Daoy (cell line): ENCODE data around the gene RPP14. TPM values are rescaled to one million over a fixed set of nuclear protein-coding genes. Genes with fewer than 3 reads are reported as not detected.
"Not testable (repeated sequence)": the region's sequence is repeated elsewhere in the genome, so short reads cannot be mapped to it uniquely, and the experiment has no call there.

ENCODE experiments used
- DNase-seq: peaks from one replicate; pipeline ENCODE4 v3.0.0-alpha.2; 2015; ENCODE audit warnings: low read depth
- total RNA-seq: library from RNA; depleted of rRNA; stranded (reverse); fragments of >200 nt; shearing (Covaris generic); gene quantifications from 2 replicates; pipeline ENCODE4 v1.2.3, GENCODE V29; 2014

The RPP14 gene
- total RNA-seq, 1 experiment from 2014 or later = 17.8 TPM

DNA sequence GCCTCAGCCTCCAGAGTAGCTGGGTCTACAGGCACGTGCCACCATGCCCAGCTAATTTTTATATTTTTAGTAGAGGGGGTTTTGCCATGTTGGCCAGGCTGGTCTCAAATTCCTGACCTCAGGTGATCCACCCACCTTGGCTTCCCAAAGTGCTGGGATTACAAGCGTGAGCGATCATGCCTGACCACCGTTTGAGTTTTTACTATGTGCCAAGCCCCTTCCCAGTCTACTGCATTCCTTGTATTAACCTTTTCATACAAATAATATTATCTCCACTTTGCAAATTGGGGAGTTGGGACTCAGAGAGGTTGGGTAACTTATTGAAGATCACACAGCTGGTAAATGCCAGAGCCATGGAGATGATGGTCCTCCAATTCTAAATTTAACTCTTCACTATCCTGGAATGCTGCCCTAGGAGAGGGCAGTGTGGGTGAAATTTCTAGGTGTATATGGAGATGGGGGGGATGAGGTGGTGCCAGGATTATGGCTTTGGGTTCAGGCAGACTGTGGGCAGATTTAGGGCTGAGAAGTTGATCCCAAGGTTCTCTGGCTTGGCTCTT, 25.6 kb downstream of the RPP14 start:
- DNase-seq = no peak

DNA sequence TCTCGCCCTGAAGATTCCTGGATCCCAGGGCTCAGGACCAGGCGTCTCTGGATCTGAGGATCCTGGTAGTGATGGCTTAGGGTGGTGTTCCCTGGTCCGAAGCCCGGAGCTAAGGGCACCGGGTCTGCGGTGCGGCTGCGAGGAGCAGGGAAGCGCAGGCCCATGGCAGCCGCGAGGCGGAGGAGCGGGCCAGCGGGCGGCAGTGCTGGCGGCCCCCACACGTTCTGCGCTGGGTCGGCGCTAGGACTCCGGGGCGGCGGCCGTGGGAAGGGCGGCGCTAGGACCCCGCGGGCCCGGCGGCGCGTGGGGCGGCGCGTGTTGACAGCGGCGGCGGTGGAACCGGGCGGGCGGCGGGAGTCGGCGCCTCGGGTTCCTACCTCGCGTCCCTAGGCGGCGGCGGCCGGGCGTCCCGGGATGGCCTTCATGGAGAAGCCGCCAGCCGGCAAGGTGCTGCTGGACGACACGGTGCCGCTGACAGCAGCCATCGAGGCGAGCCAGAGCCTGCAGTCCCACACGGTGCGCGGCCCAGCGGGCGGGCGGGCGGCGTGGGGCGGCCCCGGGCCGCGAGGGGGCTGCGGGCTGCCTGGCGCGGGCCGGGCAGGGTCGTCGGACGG, 26.6 kb downstream of the RPP14 start, which contains the start of gene PXK:
Gene PXK (plus strand): TSS at position 318 of the 614 bp plus-strand sequence. CDS start 97 bp downstream, at position 415.
- peak; percentile 81 for DNase-seq

DNA sequence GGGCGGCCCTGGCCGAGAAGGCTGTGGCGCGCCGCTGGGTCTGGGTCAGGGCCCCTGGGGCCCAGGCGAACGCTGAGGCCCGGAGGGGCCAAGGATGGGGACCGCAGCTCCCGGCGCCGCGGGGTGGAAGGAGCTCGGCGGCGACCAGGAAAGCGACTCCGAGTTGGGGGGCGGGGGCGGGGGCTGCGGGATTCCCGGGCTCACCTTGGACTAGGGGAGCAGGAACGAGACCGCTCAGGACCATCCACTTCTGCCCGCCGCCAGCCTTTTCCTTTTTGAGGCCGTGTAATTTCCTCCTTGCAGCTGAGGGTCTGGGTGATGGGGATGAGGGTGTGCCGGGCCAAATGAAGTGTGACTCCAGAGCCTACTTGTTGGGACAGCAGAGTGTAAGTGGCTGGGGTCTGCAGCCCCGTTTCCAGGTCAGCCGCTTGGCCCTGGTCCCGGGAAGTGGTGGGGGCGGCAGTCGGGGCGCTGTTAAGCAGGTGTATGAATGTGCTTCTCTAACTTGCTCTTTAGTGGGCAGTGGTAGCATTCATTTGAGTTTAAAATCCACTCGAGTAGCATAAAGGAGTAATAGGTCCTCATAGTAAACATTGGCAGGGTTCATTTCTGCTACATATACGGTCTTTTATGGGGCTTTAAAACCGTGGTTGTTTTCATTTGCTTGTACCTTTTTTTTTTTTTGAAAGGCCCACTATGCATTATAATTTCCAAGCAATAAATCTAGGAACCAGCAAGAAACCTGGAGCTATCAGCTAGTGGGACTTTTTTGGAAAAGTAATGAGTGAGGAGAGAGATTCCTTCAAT, 27.4 kb downstream of the RPP14 start:
- DNase-seq = peak; percentile 23

DNA sequence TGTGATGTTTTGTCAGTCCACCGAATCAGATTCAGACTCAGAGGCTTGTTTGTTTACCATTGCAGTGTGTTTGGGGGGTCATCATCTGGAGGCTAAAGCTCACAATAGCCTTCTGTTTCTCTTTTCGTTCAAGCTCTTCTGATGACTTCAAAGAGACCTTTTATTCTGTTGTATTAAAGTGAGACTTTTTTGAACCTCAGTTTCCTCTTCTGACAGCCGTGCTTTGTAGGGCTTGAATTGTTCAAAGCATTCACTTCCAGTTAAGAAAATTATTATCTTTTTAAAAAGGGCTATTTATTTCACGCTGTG, 27.9 kb downstream of the RPP14 start:
- DNase-seq = no peak

DNA sequence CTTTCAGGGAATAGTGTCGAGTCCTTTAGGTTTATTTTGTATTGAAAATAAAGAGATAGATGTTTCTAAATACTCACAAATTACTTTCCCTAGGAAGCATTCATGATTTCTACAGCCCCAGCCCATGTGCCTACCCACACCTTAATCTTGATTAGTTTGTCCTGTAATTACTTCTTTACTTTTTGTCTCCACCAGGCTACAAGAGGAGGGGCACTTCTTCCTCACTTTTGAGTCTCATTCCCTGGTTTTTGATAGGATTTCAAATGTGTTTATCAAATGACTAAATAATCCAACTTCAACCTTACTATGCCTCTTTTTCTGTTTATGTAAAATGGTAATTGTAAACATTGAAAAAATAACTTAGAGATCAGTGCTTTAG, 28.4 kb downstream of the RPP14 start:
- no peak for DNase-seq

DNA sequence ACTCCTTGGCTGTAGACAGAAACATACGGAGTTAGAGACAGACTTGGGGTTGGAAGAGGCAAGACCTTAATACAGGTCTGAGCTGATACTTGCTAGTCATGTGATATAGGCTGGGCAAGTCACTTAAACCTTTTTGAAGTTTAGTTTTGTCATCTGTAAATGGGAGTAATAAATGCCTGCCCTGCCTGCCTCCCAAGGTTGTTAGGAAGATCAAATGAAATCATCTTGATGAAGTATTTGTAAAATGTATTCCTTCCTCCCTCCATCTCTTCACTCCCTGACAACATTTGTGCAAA, 29.6 kb downstream of the RPP14 start:
- DNase-seq = no peak

DNA sequence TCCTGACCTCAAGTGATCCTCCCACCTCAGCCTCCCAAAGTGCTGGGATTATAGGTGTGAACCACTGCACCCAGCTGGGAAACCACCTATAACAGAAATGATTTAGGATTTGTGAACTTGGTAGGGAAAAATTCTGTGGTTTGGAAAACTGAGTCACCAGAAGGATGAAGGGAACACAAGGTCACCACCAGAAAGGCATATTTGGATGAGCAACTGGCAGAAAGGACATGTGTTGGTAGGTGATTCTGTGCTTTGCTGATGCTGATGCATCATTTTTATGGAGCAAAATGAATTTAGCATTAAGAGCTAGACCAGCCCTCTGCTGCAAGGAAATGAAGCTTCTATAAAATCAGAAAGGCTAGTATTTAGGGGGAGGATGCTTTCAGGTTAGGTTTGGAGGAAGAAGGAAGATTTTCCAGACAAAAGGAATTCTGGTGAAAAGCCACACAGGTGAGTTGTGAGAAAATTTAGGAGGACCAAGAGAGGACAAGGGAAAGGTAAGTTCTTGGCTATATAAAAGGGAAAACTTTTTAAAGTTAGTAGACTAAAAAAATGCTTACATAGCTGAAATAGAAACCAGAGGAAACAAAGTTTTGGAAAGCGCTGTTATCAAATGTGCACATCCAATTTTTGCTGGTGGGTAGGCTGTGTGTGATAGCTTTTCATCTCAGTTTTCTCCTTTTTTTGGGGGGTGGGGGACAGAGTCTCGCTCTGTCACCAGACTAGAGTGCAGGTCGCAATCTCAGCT, 30.3 kb downstream of the RPP14 start:
- DNase-seq = peak; percentile 73

DNA sequence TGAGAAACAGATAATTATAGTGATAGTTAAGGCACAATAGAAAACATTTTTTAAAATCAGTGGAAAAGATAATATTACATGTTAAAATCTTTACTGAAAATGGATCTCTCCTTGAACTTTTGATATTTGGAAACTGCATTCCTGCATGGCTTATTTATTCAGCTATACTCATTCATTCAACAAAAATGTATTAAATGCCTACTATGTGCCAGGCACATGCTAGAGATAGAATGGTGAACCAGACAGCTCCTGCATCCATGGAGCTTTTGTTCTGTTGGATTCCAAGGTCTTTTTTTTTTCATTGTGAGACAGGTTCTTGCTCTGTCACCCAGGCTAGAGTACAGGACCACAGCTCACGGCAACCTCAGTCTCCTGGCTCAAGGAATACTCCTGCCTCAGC, 31.1 kb downstream of the RPP14 start:
- DNase-seq = no peak

DNA sequence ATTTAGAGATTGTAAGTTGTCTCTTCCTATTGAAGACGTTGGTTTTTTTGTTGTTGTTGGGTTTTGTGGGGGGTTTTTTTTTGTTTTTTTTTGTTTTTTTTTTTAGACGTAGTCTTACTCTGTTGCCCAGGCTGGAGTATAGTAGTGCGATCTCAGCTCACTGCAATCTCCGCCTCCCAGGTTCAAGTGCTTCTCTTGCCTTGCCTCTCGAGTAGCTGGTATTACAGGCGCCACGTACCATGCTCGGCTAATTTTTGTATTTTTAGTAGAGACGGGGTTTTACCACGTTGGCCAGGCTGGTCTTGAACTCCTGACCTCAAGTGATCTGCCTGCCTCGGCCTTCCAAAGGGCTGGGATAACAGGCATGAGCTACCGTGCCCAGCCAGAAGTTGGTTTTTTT, 33.1 kb downstream of the RPP14 start:
- DNase-seq = not testable (repeated sequence)

DNA sequence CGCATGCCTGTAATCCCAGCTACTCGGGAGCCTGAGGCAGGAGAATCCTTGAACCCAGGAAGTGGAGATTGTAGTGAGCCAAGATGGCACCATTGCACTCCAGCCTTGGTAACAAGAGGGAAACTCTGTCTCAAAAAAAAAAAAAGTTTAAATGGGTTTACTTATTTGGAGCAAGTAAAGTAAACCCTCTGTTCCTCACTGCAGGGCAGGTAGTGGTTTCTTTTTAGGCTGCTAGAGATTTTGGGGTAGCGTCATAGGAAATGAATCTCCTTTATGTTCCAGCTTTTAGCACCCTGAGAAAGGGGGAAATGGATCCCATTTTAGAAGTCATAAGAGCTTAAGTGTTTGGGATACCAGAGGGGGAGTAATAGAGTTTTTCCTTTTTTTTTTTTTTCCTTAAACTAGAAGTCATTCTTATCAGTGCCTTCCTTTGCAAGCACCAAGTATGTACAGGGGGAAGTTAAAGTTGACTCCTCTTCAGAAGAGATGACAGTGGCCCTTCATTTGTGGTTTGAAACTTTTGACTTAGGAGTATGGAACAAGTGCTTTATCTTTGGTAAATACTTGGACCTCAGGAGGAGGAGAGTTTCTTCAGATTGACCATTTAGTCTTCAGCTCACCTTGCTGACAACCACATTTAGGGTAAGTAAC, 34.7 kb downstream of the RPP14 start:
- no peak for DNase-seq

DNA sequence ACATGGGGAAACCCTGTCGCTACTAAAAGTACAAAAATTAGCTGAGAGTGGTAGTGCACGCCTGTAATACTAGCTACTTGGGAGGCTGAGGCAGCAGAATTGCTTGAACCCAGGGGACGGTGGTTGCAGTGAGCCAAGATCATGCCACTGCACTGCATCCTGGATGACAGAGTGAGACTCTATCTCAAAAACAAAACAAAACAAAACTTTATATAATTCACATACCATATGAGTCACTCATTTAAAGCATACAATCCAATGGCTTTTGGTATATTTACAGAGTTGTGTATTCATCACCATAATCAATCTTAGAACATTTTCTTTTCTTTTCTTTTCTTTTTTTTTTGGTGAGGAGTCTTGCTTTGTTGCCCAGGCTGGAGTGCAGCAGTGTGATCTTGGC, 35.3 kb downstream of the RPP14 start:
- no peak for DNase-seq

DNA sequence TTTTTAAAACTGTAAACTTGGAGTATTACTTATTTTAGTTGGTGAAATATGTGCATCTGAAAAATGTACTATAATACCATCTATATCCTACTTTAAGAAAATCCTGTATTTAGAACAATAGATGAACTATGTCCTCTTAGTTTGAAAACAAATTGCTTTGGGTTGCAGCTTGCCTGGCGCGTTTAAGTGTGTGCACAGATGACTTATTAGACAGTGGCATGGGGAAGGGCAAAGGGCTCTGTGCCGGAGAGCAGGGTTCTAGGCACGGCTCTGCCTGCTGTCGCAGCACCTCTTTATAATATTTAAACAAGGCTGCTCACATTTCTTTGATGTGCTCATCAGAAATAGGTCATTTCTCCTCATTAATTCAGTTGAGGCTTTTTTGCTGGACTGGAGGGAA, 36.6 kb downstream of the RPP14 start:
- DNase-seq = no peak

DNA sequence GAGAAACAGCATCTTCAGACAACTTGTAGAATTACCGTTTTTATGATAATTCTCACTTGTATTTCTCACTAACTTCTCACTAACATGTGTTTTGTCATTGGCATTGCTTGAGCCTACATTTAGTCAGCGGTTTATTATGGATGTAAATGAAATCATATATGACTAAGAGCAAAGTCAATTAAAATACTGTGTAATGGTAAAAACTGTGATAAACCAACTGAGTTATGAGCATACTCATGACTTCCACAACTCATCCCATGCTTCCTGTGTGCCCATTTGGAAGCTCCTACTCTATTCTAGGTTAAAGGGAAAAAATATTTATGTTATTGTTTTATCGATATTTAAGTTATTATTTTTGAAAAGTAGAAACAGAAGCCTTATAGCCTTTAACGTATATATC, 39.4 kb downstream of the RPP14 start:
- DNase-seq = no peak

DNA sequence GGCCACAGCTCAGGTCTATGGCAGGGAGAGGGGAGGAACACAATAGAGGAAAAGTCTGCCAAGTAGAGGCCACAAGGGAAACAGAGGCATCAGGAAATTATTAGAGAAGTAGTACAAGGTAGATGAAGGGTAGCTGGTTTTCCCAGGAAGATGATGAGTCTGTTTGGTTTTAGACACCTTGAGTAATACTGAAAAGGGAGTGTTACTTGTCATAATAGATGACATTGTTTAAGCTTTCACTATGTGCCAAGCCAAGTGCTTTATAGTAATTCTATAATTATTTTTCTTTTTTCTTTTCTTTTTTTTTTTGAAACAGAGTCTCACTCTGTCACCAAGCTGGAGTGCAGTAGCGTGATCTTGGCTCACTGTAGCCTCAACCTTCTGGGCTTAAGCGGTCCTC, 40.3 kb downstream of the RPP14 start:
- DNase-seq = no peak

DNA sequence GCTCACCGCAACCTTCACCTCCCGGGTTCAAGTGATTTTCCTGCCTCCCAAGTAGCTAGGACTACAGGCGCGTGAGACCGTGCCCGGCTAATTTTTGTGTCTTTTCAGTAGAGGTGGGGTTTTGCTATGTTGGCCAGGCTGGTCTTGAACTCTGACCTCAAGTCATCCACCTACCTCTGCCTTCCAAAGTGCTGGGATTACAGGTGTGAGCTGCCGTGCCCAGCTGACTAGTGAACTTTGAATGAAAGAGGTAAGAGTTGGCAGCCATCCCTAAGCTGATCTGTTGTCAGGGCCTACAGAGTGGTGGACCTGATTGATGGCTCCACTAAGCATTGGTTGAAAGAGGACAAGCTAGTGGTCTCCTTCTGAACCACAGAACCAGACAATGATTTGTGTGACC, 41.9 kb downstream of the RPP14 start:
- DNase-seq = no peak

DNA sequence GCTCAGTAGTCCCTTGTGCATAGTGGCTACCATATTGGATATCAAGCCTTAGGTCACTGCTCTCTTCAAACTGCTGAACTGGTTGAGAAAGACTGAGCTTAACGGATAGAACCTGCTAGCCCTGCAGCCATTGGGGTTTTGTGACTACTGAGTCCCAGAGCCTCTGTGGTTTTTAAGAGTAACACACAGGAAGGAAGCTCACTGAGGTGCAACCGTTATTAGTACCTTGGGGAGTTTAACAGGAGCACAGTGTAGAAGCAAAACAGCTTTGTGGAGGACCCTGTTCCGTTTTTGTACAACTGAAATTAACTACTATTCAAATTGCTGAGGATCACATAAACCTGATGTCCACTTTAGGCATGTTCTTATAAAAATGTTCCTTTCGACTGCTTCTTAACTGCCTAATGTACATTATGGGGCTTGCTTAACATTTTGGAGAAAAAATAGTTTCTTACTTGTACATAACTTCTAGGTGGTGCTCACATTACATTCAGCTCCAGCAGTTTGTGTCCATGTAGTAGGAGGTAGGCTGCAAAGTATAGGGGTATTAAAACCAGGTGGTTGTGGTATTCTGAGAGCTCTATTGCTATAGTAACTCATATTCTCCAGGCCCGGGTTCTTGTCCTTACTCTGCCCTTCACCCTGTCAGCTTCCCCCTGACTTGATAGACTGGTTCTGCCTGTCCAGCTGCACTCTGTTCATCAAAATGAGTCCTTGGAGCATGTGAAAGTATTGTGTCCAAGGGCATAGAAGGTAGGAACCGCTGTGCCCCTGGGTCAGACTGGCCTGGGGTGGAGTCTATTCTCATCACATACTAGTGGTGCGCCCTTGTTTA, 44.0 kb downstream of the RPP14 start:
- no peak for DNase-seq

DNA sequence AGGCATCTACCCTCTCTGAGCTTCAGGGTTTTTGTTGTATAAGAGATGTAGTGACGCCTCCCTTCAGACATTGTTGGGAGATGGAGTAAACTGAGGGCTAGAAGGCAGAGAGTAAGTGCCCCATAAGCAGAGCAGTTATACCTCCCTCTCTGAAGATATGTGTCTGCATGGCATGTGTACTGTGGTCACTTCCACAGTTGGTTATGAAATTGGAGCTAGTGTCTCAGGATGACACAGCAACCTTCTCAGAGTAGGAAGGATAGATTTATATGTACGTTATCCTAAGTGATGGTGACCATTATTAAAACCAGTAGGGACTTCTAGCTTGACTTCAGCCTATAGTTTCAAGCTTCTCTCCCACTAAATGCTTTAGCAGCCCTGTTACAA, 44.6 kb downstream of the RPP14 start:
- DNase-seq = no peak

DNA sequence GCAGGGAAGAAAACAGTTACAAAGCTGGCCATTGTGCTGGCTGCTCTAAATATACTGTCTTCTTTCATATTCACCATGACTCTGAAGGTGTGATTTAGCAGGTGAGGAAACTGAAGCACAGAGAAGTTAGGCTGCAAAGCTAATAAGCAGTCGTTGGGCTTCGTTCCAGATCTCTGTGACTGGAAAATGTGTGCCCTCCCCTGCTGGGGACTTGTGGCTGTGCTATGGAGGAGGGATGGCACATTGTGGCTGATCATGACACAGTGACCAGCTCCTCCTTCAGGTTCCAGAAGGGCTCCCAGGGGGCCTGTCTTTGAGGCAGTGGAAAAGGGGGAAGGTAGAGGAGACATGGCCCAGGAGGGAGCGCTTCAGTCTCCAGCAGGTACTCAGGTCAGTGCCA, 45.9 kb downstream of the RPP14 start:
- DNase-seq = no peak

DNA sequence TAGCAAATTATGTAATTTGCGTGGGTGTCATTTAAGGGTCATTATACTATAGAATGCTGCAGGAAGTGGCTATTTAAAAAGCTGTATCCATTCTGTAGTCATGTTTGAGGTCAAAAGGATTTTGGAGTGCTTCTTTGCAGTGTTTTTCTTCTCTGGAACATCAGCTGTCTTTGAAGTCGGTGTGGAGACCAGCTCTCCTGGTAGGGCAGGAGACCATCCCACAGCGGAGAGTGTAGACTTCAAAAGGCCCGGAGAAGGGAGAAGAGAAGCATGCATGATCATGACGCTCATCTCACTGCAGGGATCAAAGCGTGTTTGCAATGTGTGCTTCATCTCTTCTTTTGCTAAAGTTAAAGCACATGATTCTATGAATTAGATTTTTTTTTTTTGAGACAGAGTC, 46.6 kb downstream of the RPP14 start:
- DNase-seq = no peak

DNA sequence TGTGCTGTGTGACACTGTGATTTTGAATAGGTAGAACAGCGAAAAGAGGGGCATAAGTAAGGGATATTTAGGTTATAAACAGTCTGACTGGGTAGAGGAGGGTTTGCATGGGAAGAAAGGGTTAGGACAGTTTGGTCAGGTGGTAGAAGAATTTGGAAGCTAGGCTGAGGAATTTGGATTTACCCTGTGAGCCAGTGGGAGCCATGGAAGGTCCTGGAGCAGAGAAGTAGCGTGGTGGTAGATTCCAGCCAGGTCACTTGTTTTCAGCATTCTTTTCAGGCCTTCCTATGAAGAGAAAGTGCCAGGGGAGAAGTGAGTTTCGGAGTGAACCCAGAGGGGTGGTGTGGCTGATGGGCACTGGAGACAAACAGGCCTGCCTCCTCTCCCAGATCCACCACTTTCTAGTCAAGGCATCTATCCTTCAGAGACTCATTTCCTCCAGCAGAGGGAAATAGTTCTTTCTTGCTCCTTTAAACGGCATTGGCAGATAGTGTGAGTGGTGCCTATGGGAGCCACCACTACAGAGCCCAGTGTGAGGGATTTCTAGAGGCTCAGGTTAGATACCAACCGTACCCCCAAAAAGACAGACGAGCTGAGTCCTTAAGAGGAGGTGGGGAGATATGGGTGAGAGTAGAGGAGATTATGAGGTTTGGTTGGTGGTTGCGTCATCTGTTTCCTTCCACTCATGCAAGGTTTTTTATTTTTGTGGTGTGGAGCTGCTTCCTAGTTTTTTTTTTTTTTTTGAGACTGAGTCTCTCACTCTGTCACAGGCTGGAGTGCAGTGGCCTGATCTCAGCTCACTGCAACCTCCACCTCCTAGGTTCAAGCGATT, 47.9 kb downstream of the RPP14 start:
- DNase-seq = no peak

DNA sequence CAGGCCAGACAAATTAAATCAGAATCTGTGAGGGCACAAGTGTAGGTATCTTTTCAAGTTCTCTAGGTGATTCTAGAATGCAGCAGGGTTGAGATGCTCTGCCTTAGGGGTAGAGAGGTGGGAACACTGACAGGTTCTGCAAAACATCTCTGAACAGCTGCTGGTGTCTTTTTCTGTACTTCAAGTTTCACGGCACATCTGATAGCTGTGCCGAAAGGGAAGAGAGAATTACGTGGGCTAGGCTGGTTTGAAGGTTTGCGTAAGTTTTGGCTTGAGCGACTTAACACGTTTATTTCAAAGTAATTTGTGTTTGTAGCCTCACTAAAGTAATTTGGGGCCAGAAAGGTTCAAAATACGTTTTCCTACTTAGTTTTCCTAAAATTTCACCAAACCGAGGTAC, 49.1 kb downstream of the RPP14 start:
- no peak for DNase-seq
